Lower leg skin (tissue), 3 donors: ENCODE data around the gene BPI.

Source experiments
- POLR2A ChIP-seq, 2 donors: fragments of 450-650 bp; IDR thresholded peaks; one replicate each; pipeline ENCODE4 v1.6.1; 2016 to 2017; ENCODE audit warnings: antibody characterized with exemption in 2 of 2, mild to moderate bottlenecking in 1 of 2, moderate library complexity in 1 of 2
- TF ChIP-seq, protein P1 (sequence below), 3 donors: fragments of 450-650 bp; IDR thresholded peaks; one replicate each; pipeline ENCODE4 v1.5.1; 2016; ENCODE audit warnings: antibody characterized with exemption in 3 of 3, mild to moderate bottlenecking in 3 of 3, moderate library complexity in 2 of 3

DNA sequence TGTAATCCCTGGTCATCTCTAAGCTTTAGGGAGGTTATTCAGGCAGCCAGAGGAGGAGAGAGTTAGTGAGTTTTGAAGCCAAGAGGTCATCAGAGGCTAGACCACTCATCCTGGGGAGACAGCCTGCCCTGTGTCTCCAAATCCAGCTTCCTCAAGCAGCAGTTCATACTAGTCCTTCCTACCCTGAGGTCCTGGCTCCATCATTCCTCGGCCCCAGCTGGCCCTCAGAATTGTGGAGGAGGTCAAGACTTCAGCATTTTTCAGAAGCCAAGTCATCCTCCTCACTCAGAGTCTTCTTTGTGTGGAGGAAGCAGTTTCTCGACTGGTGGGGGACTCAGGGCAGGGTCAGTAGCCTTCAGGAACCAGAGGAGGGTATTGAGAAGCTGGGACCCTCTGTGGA lies 31.0 kb upstream of the BPI start:
- no peak for TF ChIP-seq POLR2A (IDR thresholded peaks at IDR 0.05)
- TF ChIP-seq, protein P1, sequence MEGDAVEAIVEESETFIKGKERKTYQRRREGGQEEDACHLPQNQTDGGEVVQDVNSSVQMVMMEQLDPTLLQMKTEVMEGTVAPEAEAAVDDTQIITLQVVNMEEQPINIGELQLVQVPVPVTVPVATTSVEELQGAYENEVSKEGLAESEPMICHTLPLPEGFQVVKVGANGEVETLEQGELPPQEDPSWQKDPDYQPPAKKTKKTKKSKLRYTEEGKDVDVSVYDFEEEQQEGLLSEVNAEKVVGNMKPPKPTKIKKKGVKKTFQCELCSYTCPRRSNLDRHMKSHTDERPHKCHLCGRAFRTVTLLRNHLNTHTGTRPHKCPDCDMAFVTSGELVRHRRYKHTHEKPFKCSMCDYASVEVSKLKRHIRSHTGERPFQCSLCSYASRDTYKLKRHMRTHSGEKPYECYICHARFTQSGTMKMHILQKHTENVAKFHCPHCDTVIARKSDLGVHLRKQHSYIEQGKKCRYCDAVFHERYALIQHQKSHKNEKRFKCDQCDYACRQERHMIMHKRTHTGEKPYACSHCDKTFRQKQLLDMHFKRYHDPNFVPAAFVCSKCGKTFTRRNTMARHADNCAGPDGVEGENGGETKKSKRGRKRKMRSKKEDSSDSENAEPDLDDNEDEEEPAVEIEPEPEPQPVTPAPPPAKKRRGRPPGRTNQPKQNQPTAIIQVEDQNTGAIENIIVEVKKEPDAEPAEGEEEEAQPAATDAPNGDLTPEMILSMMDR (IDR thresholded peaks at IDR 0.05), result no peak
